Hepatocyte (in vitro differentiated cells): Measurements from ENCODE around the gene TMEM161B.
"Not testable (repeated sequence)": the region's sequence is repeated elsewhere in the genome, so short reads cannot be mapped to it uniquely, and the experiment has no call there.

Experiments used
- EZH2 ChIP-seq: fragments of 200-600 bp; sonication (generic); IDR thresholded peaks from 2 replicates; pipeline ENCODE4 v1.6.1; 2016; ENCODE audit warnings: antibody characterized with exemption, mild to moderate bottlenecking, borderline replicate concordance
- EZH2phosphoT487 ChIP-seq: fragments of 200-600 bp; sonication (generic); IDR thresholded peaks from one replicate; pipeline ENCODE4 v1.6.1; 2018; ENCODE audit warnings: antibody characterized with exemption, mild to moderate bottlenecking, low read depth, moderate library complexity; ENCODE audit not compliant: unreplicated experiment, severe bottlenecking
- TF ChIP-seq, protein P1 (sequence below): fragments of 200-600 bp; sonication (generic); IDR thresholded peaks from 2 replicates; pipeline ENCODE4 v1.5.1; 2016; ENCODE audit warnings: antibody characterized with exemption, mild to moderate bottlenecking; ENCODE audit not compliant: poor library complexity

DNA sequence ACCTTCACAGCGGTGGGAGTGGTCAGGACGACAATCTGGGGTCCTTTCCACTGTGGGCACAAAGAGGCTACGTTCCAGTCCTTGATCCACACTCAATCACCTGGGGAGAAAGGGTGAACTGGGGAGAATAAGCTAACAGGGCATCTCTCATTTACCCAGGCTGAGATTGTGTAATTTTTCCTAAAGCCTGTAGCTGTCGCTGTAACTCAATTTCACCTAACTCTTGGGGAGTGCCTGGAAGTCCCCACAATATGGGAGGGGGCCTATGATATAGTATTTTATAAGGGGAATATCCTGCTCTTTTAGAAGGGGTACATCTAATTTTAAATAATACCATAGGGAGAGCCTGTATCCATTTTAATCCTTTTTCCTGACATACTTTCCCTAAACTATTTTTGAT lies 79.2 kb downstream of the TMEM161B start:
- TF ChIP-seq, protein P1, sequence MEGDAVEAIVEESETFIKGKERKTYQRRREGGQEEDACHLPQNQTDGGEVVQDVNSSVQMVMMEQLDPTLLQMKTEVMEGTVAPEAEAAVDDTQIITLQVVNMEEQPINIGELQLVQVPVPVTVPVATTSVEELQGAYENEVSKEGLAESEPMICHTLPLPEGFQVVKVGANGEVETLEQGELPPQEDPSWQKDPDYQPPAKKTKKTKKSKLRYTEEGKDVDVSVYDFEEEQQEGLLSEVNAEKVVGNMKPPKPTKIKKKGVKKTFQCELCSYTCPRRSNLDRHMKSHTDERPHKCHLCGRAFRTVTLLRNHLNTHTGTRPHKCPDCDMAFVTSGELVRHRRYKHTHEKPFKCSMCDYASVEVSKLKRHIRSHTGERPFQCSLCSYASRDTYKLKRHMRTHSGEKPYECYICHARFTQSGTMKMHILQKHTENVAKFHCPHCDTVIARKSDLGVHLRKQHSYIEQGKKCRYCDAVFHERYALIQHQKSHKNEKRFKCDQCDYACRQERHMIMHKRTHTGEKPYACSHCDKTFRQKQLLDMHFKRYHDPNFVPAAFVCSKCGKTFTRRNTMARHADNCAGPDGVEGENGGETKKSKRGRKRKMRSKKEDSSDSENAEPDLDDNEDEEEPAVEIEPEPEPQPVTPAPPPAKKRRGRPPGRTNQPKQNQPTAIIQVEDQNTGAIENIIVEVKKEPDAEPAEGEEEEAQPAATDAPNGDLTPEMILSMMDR = not testable (repeated sequence)
- not testable (repeated sequence) for TF ChIP-seq EZH2, EZH2phosphoT487
